GM20000 (cell line): ENCODE results near the gene DNAH12.

Source experiments
- DNase-seq: peaks from one replicate; pipeline ENCODE4 v3.0.0; 2012; ENCODE audit warnings: low spot score
- CTCF ChIP-seq: IDR thresholded peaks from 2 replicates; pipeline ENCODE4 v1.5.1; 2012; ENCODE audit warnings: mild to moderate bottlenecking, control low read depth; ENCODE audit errors: extremely low read depth, missing control alignments

DNAH12 gene

DNA sequence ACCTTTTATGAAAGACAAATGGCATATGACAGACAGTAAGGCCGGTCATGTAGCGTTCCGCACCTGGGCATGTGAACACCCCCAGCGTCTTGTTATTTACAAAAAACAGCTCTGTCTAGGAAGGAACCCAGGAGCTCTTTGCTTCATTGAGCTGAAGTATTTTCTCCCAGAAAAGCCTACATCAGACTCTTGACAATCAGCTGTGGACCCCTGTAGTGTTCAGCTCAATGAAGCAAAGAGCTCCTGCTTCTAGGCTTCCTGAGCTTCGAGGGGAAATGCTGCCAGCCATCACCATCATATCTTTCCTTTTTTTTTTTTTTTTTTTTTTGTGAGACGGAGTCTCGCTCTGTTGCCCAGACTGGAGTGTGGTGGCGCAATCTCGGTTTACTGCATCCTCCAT is 255.7 kb downstream of the DNAH12 start:
- no peak for DNase-seq
- no peak for TF ChIP-seq CTCF

DNA sequence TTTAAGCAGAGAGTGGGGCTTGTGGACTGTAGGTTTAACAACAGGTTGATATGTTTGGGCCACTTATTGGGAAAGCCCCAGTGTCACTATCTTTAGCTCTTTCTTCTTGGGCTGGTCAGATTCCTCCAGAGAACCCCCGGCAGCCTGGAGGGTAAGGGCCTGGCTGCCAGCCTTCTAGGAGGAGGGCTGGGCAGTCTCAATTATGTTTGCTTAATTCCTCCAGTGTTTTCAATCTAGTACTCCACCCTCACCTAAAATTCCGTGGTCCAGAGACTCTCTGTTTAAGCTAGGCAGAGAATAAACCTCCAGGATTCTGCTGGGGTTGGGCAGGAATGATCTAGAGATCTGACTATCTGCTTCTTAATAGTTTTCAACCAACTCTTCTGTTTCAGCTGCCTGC is 256.9 kb downstream of the DNAH12 start:
- TF ChIP-seq CTCF = no peak
- DNase-seq = no peak

GRCh38 chr3:57283334-57283733 is 260.8 kb downstream of the DNAH12 start:
- DNase-seq = no peak
- TF ChIP-seq CTCF = no peak

DNA sequence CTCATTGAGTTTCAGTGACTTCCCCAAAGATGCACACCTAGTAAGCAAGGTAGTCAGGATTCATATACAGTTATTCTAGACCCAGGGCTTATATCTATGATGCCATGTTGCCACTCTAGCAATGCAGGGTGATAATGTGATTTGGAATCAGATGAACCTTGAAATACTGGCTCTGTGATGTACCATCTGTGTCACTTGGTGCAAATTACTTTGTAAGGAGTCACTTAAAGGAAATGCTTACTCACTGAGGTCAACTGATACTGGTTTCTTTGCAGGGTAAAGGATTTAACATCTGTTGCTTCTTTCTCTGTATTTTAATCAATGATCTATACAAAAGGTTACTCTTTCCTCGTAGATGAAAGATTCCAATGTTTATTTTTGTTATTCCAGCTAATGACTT is 262.4 kb downstream of the DNAH12 start:
- no peak for TF ChIP-seq CTCF
- DNase-seq = no peak

DNA sequence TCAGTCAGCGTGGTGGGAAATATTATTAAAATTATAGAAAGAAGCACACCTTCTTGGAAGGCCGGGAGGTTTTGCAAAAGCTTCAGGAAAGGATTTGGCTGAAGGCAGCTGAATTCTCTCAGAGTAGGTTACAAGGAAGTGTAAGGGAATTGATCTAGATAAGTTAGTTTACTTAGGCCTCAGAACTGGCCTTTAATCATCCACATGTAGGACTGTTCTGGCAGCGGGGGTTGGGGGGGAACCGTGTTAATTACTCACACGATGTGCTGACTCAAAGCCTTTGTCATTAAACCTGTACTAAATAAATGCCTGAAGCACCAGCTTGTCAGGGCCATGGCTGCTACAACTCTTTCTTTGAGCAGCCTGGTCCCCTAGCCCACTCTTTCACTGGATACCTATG is 264.5 kb downstream of the DNAH12 start:
- no peak for DNase-seq
- no peak for TF ChIP-seq CTCF

- DNase-seq = no peak
Measured at GRCh38 chr3:57278237-57278636, 265.9 kb downstream of the DNAH12 start.

GRCh38 chr3:57275393-57275792 is 268.8 kb downstream of the DNAH12 start:
- DNase-seq = no peak
- no peak for TF ChIP-seq CTCF

More at GRCh38 chr3:57278237-57278636, 265.9 kb downstream of the DNAH12 start:
- no peak for TF ChIP-seq CTCF
